Activated gamma-delta T cell treated with Interleukin-2 at 50 U/mL for 16 hours (primary cell): ENCODE results near the gene MFAP4.

Experiments used
- DNase-seq: peaks from one replicate; pipeline ENCODE4 v3.0.0-alpha.2; 2020

Gene MFAP4, protein sequence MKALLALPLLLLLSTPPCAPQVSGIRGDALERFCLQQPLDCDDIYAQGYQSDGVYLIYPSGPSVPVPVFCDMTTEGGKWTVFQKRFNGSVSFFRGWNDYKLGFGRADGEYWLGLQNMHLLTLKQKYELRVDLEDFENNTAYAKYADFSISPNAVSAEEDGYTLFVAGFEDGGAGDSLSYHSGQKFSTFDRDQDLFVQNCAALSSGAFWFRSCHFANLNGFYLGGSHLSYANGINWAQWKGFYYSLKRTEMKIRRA

DNA sequence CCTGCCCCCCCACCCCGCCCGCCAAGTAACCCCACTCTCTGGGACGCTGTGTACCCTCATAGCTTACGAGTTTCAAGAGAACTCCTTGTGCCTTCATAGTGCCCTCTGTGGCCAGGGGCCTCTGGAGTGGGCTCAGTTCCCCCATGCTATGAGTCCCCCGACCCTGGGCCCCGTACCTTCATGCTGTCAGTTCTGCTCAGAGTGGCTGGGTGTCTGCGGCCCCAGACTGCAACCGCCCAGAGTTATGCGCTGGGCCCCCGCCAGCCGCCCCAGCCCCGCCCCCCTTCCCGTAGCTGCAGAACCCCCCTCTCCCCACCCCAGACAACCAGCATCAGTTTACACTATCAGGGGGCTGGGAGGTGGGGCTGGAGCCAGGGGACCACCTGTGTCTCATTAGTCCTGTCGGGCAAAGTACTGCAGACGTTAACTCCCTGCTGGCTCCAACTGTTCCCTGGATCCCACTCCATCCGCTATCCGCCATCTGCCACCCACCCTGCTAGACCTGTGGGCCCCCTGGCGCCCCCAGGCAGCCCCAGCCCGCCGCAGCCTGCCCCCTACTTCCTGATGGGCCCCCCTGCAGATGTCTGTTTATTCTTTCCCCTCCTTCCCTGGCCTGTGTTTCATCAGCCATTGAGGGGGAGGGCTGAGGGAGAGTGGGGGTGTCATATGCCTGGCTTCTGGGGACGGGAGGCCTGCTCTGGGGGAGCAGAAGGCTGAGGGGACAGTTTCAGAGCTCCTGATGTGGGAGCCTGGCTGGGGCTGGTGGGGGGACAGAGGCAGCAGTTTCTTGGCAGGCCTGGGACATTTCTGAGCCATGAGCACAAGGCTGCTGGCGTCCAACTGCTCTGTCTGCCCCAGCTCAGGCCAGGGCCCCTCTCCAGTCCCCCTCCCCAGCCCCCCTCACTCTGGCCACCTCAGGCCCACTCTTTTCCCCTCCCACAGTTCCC, at the start of gene MFAP4:
Gene MFAP4 (minus strand): TSS at position 217 of the 947 bp plus-strand sequence. CDS start 35 bp downstream, at position 182.
- no peak for DNase-seq

- DNase-seq: no peak
Measured at GRCh38 chr17:19433727-19434340, 46.8 kb upstream of the MFAP4 start.

DNA sequence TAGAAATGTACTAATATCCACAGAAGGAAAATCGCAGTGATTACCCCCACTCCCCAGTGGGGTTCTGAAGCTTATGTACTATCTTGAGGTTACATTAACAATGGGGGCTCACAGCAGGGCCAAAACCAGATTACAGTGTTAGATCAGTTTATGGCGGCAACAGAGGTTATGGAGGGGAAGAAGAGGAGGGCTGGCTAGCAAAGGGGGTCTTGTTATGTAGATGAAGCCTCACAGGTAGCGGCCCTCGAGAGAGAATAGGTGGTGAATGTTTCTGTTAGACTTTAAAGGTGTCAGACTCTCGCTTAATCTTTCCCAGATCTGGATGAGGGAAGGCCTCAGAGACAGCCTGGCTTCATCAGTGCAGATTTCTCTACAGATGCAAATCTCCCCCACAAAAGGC, 46.3 kb upstream of the MFAP4 start:
- DNase-seq: no peak

DNA sequence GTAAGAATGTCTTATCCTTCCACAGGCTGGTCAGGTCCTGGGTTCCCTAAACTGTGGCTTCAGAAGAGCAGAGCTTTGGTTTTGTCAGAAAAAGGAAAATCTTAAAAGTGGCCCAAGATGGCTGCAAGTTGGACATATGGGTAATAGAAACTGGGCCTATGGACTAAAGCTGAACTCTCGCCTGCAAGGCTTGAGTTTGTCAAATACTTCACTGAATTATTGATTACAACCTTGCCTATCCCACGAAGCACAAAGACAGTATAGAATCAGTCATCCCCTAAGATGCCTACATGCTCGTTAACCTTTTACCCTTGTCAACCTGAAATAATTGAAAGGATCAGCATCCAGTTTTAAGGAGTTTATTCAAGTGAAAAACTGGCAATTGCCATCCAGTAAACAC, 44.7 kb upstream of the MFAP4 start:
- DNase-seq: no peak

GRCh38 chr17:19426631-19427030, 39.6 kb upstream of the MFAP4 start:
- no peak for DNase-seq

GRCh38 chr17:19424934-19425868, 38.2 kb upstream of the MFAP4 start:
- DNase-seq: no peak

DNA sequence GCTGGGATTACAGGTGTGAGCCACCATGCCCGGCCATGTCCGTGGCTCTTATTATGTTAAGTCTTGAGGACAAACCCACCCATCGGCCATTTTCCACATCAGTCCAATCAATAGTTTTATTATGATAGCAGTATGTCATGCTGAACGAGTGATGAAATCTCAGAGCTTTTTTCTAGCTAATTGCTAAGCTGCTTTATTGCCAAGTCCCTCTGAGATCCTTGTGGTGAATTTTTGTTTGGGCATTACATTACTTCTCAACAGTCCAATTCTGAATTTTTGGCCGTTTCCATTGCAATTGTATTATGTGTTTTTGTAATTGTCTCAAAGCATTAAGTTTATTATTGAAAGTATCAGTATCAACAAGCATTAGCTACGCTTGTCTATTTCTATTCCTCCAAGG, 34.9 kb upstream of the MFAP4 start:
- DNase-seq: no peak

DNA sequence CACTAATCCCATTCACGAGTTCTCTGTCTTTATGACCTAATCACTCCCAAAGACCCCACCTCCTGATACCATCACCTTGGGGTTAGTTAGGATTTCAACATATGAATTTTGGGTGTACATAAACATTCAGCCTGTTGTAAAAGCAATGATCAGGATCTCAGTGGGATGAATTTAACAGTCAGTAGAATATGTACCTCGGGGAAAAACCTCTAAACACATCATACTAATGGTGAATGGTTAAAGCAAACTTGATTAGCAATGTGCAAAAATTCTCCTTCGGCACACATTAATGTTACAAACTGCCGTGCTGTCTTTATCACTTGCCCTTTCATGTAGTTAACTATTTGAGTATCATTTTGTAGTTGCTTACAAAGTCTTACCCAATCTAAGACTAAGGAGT, 34.2 kb upstream of the MFAP4 start:
- DNase-seq: no peak

GRCh38 chr17:19418251-19418992, 31.4 kb upstream of the MFAP4 start:
- DNase-seq: no peak

- DNase-seq: no peak
Measured at GRCh38 chr17:19417611-19418010, 30.6 kb upstream of the MFAP4 start.

- DNase-seq: no peak
Measured at GRCh38 chr17:19415806-19416775, 29.1 kb upstream of the MFAP4 start.

GRCh38 chr17:19415311-19415710, 28.3 kb upstream of the MFAP4 start:
- DNase-seq: no peak

DNA sequence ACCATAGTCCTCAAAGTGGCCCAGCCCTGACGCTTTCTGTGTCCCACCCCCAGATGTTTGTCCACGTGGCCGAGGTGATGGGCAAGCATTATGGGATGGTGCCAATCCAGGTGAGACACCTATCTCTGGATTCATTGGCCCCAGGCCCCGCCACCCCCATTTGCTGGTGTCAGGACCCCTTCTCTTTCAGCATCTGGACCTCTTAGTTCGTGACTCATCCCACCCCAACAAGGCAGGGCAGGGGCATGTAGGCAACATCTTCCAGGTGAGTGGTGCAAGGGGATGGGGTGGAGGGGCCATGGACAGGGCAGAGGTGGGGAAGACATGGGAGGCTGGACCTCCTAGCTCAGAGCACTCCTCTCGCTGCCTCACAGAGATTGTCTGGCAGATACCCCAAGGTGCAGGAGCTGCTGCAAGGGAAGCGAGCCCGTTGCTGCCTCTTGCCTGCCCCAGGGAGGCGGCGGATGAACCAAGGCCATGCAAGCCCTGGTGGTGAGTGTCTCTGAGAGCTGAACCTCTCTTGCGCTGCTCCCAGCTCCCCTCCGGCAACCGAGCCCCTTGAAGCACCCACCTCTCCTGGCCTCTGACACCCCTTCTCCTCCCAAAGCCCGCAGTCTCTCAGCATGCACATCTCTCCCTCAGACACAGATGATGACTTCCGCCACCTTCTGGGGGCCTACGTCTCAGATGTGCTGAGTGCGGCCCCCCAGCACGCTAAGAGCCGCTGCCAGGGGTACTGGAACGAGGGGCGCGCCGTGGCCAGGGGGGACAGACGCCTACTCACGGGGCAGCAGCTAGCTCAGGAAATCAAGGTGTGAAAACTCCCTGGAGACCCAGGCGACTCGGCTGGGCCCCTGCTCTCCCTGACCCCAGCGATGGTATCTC, 27.6 kb upstream of the MFAP4 start:
- no peak for DNase-seq

GRCh38 chr17:19413761-19414160, 26.8 kb upstream of the MFAP4 start:
- no peak for DNase-seq

DNA sequence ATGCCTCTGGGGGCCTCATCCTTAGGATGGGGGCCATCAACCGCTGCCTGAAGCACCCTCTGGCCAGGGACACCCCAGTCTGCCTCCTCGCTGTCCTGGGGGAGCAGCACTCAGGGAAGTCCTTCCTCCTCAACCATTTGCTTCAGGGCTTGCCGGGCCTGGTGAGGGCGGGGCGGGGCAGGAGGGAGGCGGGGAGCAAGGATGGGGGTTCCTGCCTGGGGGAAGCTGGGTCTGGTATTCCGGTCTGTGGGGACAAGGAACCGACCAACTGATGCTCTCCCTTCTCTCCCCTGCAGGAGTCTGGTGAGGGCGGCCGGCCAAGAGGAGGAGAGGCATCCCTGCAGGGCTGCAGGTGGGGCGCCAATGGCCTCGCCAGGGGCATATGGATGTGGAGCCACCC, 26.0 kb upstream of the MFAP4 start:
- DNase-seq: no peak

DNA sequence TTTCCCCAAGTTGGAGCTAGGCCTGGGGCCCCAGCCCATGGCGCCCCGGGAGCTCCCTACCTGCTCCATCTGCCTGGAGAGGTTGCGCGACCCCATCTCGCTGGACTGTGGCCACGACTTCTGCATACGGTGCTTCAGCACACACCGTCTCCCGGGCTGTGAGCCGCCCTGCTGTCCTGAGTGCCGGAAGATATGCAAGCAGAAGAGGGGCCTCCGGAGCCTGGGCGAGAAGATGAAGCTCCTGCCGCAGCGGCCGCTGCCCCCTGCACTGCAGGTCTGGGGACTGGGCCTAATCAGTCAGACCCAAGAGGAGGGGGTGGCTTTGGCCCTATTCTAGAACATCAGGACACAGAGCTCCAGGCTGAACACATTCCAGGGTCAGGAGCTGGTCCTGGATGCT, 25.5 kb upstream of the MFAP4 start:
- no peak for DNase-seq

DNA sequence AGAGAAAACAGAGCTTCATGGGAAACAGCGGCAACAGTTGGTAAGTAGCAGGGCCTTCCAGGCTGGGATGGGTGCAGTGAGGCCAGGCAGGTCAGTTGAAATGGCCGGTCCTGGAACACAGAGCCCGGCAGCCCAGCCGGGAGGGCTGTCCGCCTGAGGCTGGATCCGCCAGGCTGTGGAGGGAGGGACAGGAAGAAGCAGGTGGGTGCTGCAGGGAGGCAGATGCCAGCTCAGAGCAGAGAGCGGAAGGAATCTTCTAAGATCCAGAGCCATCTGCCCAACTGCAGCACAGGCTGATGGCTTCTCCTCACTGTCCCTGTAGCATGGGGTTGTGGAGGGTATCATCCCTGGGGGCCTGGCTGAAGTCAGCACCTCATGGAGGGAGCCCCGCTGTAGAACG, 24.6 kb upstream of the MFAP4 start:
- DNase-seq: no peak

DNA sequence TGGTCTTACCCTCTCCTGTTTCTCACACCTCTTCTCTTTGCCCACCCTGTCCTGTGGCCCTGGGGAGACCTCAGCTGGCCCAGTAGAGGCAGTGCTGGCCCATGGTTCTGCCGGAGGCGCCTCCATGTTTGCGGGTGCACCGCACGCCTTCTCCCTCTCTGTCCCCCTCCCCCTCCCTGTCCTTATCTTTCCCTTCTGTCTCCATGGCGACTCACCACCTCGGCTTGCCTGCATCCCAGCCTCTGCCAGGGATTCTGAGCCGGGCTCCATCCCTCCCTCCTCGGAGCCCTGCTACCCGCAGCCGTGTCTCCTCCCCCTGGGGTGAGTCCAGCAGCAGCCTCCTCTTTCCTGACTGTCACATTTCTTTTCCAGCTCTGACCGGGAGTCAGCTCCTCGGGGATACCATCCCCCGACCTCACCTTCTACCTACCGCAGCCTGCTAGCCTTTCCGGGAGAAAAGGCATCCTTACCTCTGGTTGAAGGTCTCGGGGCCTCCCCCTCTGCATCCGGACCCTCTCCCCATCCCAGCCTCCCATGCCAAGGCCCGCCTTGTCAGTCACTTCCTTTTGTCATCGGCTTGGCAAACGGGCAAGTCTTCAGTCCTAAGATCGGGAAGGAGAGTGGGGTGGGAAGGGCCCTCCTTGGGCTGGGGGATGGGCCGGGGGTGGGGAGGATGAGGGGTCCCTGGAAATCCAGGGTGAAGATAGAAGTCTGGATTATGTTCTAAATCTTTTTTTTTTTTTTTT, 24.1 kb upstream of the MFAP4 start, which contains the start of gene RNF112:
Gene RNF112 (plus strand): TSS at position 358 of the 746 bp plus-strand sequence. CDS start 177 bp downstream, at position 535.
- no peak for DNase-seq

DNA sequence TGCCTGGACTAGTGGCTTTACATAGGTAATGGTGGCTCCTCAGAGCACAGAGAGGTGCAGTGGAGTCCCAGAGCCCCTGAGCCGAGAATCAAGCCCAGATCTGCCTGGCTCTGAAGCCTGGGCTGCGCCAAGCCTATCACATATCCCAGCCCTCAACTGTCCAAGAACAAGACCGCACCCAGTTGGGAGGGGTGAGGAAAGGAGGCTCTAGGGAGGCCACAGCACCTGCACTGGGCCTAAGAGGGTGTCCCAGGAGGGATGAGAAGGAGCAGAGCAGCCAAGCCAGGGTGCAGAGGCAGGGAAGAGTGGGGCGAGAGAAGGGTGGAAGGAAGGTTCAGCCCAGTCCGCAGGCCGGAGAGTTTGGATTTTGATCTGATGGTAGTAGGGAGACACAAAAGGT, 23.1 kb upstream of the MFAP4 start:
- no peak for DNase-seq
